GM21526 (cell line): ENCODE data around the gene POU2AF3.

Source experiments
- ATAC-seq: cut with Tn5 transposase; IDR thresholded peaks from one replicate; pipeline ENCODE4 v1.9.1; 2021; ENCODE audit warnings: moderate library complexity; ENCODE audit not compliant: unreplicated experiment, low FRiP score

Gene POU2AF3

DNA sequence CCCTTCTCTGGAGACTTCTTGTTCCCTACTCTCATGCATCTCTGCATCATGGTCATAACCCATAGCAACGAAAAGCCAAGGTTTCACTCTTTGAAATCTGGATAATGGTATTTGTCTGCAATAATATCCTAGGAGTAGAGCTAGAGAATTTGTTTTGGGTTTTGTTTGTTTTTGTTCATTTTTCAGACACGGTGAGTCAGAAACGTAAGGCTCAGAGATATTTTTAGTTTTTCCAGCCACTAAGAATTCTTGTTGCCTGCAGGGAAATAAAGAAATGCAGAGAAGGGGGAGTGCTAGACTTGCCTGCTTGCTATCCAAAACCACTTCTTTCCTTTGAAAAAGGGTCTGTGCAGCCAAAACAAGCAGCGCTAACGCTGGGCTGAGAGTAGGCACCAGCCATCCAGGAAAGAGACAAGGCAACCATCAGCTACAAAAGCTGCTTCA, 26.0 kb downstream of the POU2AF3 start:
- no peak for ATAC-seq

- ATAC-seq, result no peak
Observed at GRCh38 chr11:111325259-111325658, 26.9 kb downstream of the POU2AF3 start.

- no peak for ATAC-seq
Observed at GRCh38 chr11:111326824-111327223, 28.5 kb downstream of the POU2AF3 start.

- ATAC-seq, result no peak
Observed at GRCh38 chr11:111327908-111328624, 29.7 kb downstream of the POU2AF3 start.

DNA sequence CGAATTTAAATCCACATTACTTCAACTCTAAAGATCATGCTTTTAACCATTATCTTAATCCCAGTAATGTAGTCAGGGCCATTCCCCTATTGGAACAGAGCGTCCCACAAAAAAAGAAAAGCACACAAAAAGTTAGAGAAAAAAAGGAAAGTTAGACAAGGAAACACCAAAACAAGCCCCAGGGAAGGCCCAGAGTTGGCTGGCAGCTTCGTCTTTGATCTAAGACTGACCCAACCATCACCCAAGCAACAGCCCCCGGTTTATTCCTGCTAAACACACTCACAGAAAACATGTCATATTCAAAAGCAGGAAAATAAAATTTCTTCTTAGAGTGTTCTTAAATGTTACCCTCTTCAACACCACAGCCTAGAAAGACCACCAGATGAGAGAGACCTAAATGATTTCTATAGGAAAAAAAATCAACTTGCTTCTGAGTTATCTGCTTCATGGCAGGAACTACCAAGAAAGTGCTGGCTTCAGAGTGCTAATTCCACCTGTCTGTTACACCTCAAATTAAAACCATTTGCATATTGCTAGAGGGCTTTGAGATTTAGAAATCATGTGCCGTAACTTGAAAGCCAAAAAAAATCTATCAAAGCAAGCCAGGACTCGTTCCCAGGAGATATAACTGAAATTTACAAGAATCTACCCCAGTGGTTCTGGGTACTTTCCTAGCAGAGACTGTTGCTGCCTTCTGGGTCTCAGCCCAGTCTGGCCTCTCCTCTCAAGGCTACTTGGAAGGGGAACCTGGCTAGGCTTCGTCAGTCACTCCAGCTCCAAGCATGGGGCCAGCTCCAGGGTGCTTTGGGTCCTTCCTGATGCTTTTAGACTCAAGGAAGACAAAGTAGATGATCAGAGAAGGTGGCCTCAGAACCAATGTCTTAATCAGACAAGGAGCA, 31.2 kb downstream of the POU2AF3 start:
- ATAC-seq, result no peak

DNA sequence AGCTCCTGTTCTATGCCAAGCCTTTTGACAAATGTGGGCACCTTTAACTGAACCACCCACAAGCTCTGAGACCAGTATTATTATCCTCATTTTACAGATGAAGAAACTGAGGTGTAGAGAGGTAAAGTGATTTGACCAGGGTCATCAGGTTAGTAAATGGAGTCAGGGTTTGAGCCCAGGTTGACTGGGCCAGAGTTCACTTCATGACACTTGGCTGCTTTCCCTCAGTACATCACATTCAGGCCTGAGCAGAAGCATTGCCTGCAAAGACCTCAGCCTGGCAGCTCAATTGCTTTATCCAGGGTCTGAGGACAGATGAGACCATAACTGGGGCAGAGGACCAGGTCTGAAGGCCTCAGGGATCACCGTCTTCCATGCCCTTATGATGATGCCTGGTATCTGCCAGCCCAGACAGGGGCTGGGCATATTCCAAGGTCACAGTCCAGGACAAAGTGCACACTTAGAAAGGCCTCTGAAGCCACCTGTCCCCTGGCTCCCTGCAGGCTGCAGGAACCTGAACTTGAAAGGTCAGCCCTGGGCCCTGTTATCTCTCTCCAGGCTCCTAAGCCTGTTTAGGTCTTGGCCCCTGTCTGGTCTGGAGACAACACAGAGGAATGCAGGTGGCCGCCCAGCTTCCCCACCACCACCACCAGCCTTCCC, 32.0 kb downstream of the POU2AF3 start:
- ATAC-seq, result no peak

DNA sequence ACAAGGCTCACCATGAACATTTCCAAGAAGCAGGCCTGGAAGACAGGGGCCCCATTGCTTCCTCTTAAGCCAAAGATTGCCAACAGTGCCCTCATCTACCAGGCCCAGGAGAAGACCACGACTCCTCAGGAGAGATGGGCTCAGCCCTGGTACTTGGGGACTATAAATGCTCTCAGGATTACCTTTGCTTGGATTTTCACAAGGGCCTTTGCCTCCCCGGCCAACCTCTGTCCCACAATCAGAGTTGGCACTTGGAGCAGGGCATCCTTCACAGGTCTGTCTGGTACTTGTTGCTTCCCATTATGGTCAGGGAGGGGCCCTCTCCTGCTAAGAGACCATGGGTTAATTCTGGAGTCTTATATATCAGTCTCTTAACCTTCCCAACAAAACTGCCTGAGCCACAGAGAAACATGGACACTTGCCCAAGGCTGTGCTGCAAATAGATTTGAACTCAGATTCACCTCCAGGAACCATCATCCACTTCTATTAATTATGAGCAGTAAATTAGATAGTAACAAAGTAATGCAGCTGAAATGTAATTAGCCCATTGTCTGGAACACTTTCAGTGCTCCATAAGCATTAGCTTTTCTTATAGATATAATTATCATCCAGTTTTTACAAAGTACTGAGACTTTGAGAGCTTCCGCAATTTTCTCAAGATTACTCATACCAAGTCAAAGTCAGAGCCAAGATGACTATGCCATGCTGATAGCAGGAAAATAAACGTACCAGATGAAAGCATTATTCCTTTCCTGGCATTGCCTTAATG, 33.5 kb downstream of the POU2AF3 start:
- no peak for ATAC-seq

DNA sequence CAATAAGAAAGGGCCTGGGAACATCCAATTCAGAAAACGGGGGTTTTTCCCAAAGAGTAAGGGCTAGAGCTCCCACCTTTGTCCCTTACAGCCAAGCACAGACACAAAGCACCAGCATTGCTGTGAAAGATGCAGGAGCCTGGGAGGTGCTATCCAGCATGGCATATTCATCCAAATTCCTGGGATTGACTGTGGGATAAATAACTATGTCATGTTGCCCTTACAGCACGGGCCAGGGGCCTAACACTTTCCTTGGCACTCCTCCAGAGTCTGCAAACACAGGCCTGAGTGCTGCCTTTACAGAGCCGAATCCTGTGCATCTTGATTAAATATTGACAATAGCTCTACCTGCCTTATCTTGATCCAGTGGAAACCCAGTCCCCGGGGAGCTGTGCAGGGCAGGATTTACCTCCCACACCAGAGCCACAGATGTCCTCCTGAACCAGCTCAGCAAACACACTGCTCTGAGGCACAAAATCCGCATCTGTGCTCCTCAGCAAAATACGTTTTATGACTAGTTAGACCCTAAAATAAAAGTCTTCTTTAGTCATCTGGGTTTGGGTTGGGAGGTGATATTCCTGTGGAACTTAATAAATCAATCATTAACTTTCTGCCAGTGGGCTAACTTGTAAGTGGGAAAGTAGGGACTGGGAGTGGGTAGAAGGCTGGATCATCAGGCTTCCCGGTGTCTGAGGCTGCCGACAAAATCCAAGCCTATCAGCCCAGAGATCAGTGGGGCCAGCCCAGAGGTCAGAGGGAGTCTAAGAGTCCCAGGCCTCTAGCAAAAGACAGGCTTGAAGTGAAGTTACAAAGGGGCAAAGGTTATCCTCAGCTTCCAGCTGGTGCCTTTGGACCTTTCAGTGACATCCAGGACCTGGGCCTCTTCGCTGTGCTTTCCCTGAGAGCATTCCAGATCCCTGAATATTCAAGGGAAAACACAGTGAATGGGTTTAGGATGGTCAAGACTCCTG, 36.5 kb downstream of the POU2AF3 start:
- no peak for ATAC-seq

DNA sequence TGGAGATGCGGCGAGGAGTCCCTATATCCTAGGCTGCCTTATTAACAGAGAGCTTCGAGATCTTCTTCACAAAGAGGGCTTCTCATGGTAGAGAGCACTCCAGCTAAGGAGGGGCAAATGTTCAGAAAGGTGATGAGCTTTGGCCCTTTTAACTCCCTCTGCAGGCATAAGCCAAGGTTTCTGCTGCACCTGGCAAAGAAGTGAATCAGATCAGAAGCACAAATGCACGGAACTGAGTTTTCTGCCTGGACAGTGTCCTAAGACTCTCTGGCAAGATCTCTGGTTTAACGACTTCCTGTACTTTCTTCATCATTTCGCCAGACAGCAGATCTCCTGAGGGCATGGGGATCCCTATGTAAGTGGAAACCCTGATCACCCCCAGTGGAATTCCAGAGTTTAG, 37.2 kb downstream of the POU2AF3 start:
- no peak for ATAC-seq

DNA sequence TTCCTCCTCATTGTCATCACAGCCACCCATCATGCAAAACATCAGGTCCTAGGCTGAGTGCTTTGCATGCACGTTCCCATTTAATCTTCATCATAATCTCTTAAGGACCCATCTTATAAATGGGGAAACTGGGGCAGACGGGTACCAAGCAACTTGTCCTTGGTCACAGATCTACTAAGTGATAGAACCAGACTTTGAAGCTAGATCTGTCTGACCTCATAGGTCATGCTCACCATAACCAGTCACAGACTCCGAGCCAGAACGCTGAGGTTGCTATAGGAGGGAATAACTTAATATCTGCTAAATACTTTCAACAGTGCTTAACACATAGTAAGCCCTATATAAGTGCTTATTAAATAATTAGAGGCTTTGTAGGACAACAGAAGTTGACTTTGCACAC, 37.7 kb downstream of the POU2AF3 start:
- no peak for ATAC-seq

DNA sequence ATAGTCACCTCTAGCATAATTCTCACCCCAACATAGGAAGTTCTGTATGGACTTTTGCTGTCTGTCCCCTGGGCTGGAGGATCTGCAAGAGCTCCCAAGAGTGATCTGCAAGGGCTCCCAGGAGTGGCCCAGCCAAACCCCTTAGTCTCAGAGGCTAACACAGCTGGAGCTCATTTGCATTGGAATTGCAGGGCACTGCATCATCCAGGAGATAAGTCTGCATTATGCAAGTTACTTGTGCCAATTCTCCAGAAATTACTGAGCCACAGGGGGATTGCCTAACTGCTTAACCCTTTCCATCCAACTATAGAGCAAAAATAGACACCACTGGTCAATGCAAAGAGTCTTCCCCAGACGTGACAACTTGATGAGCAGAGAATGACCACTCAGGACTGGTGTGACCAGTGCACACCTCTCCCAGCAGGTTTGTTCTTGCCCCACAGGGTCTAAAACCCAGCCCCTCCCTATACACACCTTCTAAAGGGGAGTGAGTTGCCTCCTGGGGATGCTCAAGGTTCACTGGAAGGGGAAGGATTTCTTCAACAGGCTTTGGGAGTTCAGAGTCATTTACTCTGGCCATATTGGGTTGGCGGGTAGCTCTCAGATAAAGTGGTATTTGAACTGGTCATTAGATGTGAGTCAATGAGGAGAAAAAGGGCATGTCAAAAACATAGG, 38.4 kb downstream of the POU2AF3 start:
- ATAC-seq, result no peak

- no peak for ATAC-seq
Observed at GRCh38 chr11:111339758-111340388, 41.5 kb downstream of the POU2AF3 start.

- ATAC-seq, result no peak
Observed at GRCh38 chr11:111342329-111342728, 44.0 kb downstream of the POU2AF3 start.

DNA sequence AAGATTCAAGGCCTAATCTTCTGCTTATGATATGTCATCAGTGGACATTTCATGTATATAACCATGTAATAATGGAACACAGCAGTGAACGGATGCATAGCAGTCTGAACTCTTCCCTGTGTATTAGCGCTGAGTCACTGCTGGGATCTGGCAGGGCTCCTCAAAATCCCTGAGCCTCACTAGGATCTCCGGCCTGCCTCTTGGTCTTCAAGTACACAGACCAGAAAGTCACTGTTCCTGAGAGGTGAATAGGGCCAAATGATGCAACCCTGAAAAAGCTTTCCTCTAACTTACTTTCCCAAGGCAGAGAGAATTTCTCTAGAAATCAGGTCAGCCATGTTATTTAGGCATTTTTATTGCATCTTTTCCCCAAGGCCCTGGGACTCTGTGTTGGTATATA, 45.7 kb downstream of the POU2AF3 start:
- no peak for ATAC-seq

GRCh38 chr11:111347002-111347722, 48.8 kb downstream of the POU2AF3 start:
- no peak for ATAC-seq

DNA sequence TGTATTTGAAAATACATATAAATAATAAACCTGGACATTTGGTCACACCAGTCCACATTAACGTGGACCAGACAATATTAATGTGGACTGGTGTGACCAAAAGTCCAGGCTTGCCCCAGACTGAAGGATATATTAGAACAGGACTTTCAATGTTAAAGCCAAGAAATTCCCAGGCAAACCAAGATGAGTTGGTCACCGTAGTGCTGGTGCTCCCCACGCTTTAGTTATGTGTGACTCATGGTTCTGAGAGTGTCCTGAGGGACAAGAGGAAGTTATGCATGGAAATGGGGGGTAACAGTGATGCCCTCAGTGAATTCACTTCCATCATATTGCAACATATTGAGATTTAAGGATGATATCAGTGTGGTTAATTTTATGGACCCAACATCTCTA, 49.4 kb downstream of the POU2AF3 start:
- ATAC-seq, result no peak

DNA sequence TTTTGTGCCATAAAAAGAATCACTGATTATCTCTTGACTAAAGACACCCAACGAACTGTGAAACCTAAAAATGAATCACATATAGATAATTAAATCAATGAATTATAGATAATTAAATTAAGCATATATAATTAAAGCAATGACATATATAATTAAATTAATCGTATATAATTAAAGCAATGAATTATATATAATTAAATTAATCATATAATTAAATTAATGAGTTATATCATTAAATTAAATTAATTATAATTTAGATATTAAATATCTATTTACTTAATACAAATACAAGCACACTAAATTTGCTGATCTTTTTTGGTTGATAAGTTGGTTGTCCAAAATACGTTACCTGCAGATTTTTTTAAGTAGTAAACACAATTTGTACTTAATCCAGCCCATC, 49.8 kb downstream of the POU2AF3 start:
- no peak for ATAC-seq

DNA sequence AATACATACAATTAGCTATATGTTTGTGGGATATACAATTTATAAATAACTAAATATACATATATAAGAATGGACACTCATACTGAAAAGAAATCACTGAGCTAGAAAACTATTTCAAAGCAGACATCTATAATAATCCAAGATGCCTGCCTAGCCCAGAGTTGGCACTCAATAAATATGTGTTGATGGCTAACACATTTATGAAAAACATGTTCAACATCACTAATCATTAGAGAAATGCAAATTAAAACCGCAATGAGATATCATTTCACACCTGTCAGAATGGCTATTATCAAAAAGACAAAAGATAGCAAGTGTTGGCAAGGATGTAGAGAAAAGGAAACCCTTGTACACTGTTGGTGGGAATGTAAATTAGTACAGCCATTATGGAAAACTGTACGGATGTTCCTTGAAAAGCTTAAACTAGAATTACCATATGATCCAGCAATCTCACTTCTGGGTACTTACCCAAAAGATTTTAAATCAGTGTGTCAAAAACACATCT, 50.9 kb downstream of the POU2AF3 start:
- ATAC-seq, result no peak
